DND-41 (cell line): ENCODE measurements around the gene CNGA3.
"Not testable (repeated sequence)": the region's sequence is repeated elsewhere in the genome, so short reads cannot be mapped to it uniquely, and the experiment has no call there.

Experiments used
- ATAC-seq: fragments of 200-7000 bp; cut with Tn5 transposase; 3 replicates; pipeline ENCODE4 v1.9.1; 2021; ENCODE audit warnings: low read depth; ENCODE audit not compliant: insufficient read depth
- DNase-seq: peaks from one replicate; pipeline ENCODE4 v3.0.0-alpha.2; 2020
- H2AFZ ChIP-seq: 2 replicates; pipeline ENCODE4 v1.6.0; 2012; ENCODE audit warnings: low read depth, low read length
- H3K27ac ChIP-seq: 2 replicates; pipeline ENCODE4 v1.5.1; 2012; ENCODE audit warnings: low read length, inconsistent platforms
- H3K27me3 ChIP-seq: fragments of 200-600 bp; sonication (generic); 2 replicates; pipeline ENCODE4 v1.6.0; 2012; ENCODE audit warnings: low read length, mild to moderate bottlenecking, inconsistent platforms; ENCODE audit not compliant: insufficient read depth, poor library complexity
- H3K36me3 ChIP-seq: 2 replicates; pipeline ENCODE4 v1.5.1; 2012; ENCODE audit warnings: low read length, inconsistent platforms; ENCODE audit not compliant: insufficient read depth
- H3K4me1 ChIP-seq: 2 replicates; pipeline ENCODE4 v1.5.1; 2012; ENCODE audit warnings: mild to moderate bottlenecking, low read length; ENCODE audit not compliant: insufficient read depth
- H3K4me2 ChIP-seq: 2 replicates; pipeline ENCODE4 v1.6.0; 2012; ENCODE audit warnings: mild to moderate bottlenecking, moderate library complexity, low read length, inconsistent platforms; ENCODE audit not compliant: insufficient read depth
- H3K4me3 ChIP-seq, 2 experiments: fragments of 200-600 bp in 1 of 2; shearing (Covaris generic) in 1 of 2; 2 replicates each; pipeline ENCODE4 v1.5.1; 2012 to 2016; ENCODE audit warnings: inconsistent platforms in 2 of 2, low read length in 2 of 2, mild to moderate bottlenecking in 2 of 2, low read depth in 1 of 2, moderate library complexity in 1 of 2
- H3K79me2 ChIP-seq: 2 replicates; pipeline ENCODE4 v1.6.0; 2012; ENCODE audit warnings: low read length, inconsistent platforms; ENCODE audit not compliant: insufficient read depth
- H3K9ac ChIP-seq: 2 replicates; pipeline ENCODE4 v1.6.0; 2012; ENCODE audit warnings: low read depth, mild to moderate bottlenecking, inconsistent platforms, low read length, moderate library complexity
- H3K9me3 ChIP-seq: 2 replicates; pipeline ENCODE4 v1.5.1; 2012; ENCODE audit warnings: low read length, moderate library complexity, mild to moderate bottlenecking, inconsistent platforms; ENCODE audit not compliant: insufficient read depth, severe bottlenecking
- H4K20me1 ChIP-seq: 2 replicates; pipeline ENCODE4 v1.6.0; 2012; ENCODE audit warnings: low read length; ENCODE audit not compliant: insufficient read depth
- EZH2 ChIP-seq: IDR thresholded peaks from 3 replicates; pipeline ENCODE4 v1.6.1; 2012; ENCODE audit warnings: borderline replicate concordance, low read depth, mild to moderate bottlenecking, moderate library complexity, low read length, inconsistent platforms; ENCODE audit not compliant: severe bottlenecking
- TF ChIP-seq, protein P1 (sequence below): IDR thresholded peaks from 2 replicates; pipeline ENCODE4 v1.5.1; 2012; ENCODE audit warnings: borderline replicate concordance, low read length, moderate library complexity, mild to moderate bottlenecking; ENCODE audit not compliant: poor library complexity, severe bottlenecking; ENCODE audit errors: extremely low read depth

CNGA3 gene

DNA sequence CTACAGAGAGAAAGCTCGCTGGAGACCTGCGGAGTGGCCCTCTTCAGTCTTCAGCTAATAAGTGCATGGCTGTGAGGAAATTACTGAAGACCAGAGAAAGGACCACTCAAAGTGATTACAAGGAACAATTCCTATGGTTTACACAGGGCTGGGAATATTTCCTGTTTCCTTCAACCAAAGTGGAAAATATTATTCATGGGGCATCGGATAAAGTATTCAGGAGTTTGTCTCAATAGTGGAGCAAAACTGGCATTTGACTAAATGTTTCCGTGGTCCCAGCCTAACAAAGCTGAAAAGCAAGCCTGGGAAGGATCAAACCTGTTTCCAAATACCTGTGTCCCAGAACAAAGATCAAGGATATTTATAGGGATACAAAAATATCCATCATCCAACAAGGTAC is 32.0 kb upstream of the CNGA3 start:
- no peaks in the 10 kb centered on the region for H3K4me1 ChIP-seq
- no peaks in the 10 kb centered on the region for H3K79me2 ChIP-seq
- no peak overlapping the region for H3K27ac ChIP-seq
- H2AFZ ChIP-seq: no peak overlapping the region
- ATAC-seq: no peak
- TF ChIP-seq EZH2: no peak
- TF ChIP-seq, protein P1, sequence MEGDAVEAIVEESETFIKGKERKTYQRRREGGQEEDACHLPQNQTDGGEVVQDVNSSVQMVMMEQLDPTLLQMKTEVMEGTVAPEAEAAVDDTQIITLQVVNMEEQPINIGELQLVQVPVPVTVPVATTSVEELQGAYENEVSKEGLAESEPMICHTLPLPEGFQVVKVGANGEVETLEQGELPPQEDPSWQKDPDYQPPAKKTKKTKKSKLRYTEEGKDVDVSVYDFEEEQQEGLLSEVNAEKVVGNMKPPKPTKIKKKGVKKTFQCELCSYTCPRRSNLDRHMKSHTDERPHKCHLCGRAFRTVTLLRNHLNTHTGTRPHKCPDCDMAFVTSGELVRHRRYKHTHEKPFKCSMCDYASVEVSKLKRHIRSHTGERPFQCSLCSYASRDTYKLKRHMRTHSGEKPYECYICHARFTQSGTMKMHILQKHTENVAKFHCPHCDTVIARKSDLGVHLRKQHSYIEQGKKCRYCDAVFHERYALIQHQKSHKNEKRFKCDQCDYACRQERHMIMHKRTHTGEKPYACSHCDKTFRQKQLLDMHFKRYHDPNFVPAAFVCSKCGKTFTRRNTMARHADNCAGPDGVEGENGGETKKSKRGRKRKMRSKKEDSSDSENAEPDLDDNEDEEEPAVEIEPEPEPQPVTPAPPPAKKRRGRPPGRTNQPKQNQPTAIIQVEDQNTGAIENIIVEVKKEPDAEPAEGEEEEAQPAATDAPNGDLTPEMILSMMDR: no peak
- DNase-seq: no peak
- no peak overlapping the region for H3K4me2 ChIP-seq
- H4K20me1 ChIP-seq: no peaks in the 10 kb centered on the region
- no peak overlapping the region for H3K4me3 ChIP-seq
- no peak overlapping the region for H3K9ac ChIP-seq
- no peaks in the 10 kb centered on the region for H3K9me3 ChIP-seq
- H3K27me3 ChIP-seq: peaks cover 6% of the 10 kb centered on the region
- no peaks in the 10 kb centered on the region for H3K36me3 ChIP-seq

DNA sequence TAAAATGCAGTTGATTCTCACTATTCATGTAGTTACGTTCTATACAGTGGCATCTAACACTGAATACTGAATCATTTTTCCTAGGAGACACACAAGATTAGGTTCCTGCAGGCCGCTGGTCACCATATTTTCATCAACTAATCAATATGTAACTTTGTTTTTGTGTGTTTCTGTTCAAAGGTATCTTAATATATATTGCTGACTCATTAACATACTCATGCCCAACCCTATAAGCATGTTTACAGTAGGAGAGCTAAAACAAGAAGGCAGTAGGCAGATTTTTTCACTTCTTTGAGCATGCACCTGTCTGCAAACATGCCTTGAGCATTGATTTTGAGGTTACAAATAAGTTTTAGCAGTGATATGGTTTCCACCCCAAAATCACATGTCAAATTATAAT is 30.3 kb upstream of the CNGA3 start:
- Histone ChIP-seq H2AFZ (no peak overlapping the region), H4K20me1 (no peaks in the 10 kb centered on the region), H3K79me2 (no peaks in the 10 kb centered on the region), H3K4me2 (no peak overlapping the region), H3K36me3 (no peaks in the 10 kb centered on the region), H3K4me1 (no peaks in the 10 kb centered on the region), H3K9me3 (peaks cover 11% of the 10 kb centered on the region), H3K9ac (no peak overlapping the region), H3K27ac (no peak overlapping the region), H3K4me3 (no peak overlapping the region), H3K27me3 (peaks cover 3% of the 10 kb centered on the region)
- no peak for DNase-seq
- TF ChIP-seq EZH2: no peak
- TF ChIP-seq, protein P1: no peak
- ATAC-seq: no peak

DNA sequence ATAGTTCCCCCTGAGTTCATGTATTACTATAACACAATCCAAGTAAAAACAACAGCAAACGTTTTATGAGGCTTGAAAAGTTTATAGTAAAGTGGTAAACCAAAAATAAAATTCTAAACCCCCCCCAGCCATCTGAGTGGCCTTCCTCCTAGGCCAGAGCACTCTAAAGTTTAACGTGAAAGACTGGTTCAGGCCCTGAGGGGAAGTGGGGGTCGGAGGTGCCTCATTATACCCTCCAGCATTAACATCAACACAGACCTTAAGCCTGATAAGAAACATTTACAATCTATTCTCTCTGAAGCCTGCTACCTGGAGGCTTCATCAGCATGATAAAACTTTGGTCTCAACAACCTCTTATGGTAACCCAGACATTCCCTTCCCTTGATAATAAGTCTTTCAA is 29.0 kb upstream of the CNGA3 start:
- no peak overlapping the region for H3K27ac ChIP-seq
- H3K79me2 ChIP-seq: no peaks in the 10 kb centered on the region
- no peak for TF ChIP-seq EZH2
- TF ChIP-seq, protein P1: no peak
- H3K4me2 ChIP-seq: no peak overlapping the region
- H3K27me3 ChIP-seq: peaks cover 3% of the 10 kb centered on the region
- H3K9me3 ChIP-seq: peaks cover 17% of the 10 kb centered on the region
- H4K20me1 ChIP-seq: no peaks in the 10 kb centered on the region
- no peaks in the 10 kb centered on the region for H3K36me3 ChIP-seq
- DNase-seq: no peak
- no peak overlapping the region for H2AFZ ChIP-seq
- no peak overlapping the region for H3K9ac ChIP-seq
- H3K4me1 ChIP-seq: no peaks in the 10 kb centered on the region
- ATAC-seq: no peak
- no peak overlapping the region for H3K4me3 ChIP-seq

DNA sequence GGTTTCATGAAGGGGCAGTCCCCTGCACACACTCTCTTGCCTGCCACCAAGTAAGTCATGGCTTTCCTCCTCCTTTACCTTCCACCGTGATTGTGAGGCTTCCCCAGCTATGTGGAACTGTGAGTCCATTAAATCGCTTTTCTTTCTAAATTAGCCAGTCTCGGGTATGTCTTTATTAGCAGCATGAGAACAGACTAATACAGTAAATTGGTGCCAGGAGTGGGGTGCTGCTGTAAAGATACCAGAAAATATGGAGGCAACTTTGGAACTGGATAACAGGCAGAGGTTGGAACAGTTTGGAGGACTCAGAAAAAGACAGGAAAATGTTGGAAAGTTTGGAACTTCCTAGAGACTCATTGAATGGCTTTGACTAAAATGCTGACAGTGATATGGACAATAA is 26.1 kb upstream of the CNGA3 start:
- H3K36me3 ChIP-seq, H3K27me3 ChIP-seq, H4K20me1 ChIP-seq, H3K4me1 ChIP-seq, DNase-seq, H3K27ac ChIP-seq, H3K4me2 ChIP-seq, H2AFZ ChIP-seq, ATAC-seq, H3K9ac ChIP-seq, H3K4me3 ChIP-seq, H3K79me2 ChIP-seq: not testable (repeated sequence)
- H3K9me3 ChIP-seq: peaks cover 17% of the 10 kb centered on the region
